IPS-15b (cell line): Measurements from ENCODE around the gene EXOSC2.
A peak's percentile ranks its signal among the peaks of the same experiment; 100 is the strongest.
"Not testable (repeated sequence)": the region's sequence is repeated elsewhere in the genome, so short reads cannot be mapped to it uniquely, and the experiment has no call there.

ENCODE experiments used
- H3K27me3 ChIP-seq: one replicate; pipeline ENCODE4 v1.6.1; 2013; ENCODE audit warnings: low read length; ENCODE audit not compliant: control insufficient read depth, insufficient read depth
- H3K36me3 ChIP-seq: one replicate; pipeline ENCODE4 v1.6.1; 2013; ENCODE audit warnings: low read length; ENCODE audit not compliant: control insufficient read depth, insufficient read depth
- H3K4me1 ChIP-seq: one replicate; pipeline ENCODE4 v1.6.1; 2013; ENCODE audit warnings: mild to moderate bottlenecking, low read length; ENCODE audit not compliant: control insufficient read depth, insufficient read depth
- H3K4me3 ChIP-seq: one replicate; pipeline ENCODE4 v1.5.1; 2013; ENCODE audit warnings: low read depth, low read length
- H3K9ac ChIP-seq: one replicate; pipeline ENCODE4 v1.6.1; 2013; ENCODE audit warnings: low read depth, mild to moderate bottlenecking, low read length
- H3K9me3 ChIP-seq: one replicate; pipeline ENCODE4 v1.6.1; 2013; ENCODE audit warnings: mild to moderate bottlenecking, low read length; ENCODE audit not compliant: control insufficient read depth, insufficient read depth

The EXOSC2 gene

GRCh38 chr9:130670644-130671043 lies 22.9 kb upstream of the EXOSC2 start:
- Histone ChIP-seq H3K4me3 (no peak overlapping the region), H3K36me3 (no peaks in the 10 kb centered on the region), H3K9ac (no peak overlapping the region), H3K4me1 (no peaks in the 10 kb centered on the region), H3K9me3 (no peaks in the 10 kb centered on the region), H3K27me3 (peaks cover 42% of the 10 kb centered on the region)

GRCh38 chr9:130672466-130672865 lies 21.1 kb upstream of the EXOSC2 start:
- Histone ChIP-seq H3K27me3 (peaks cover 30% of the 10 kb centered on the region), H3K4me1 (no peaks in the 10 kb centered on the region), H3K36me3 (no peaks in the 10 kb centered on the region), H3K9ac (no peak overlapping the region), H3K4me3 (no peak overlapping the region), H3K9me3 (no peaks in the 10 kb centered on the region)

- Histone ChIP-seq H3K9ac (no peak overlapping the region), H3K9me3 (no peaks in the 10 kb centered on the region), H3K27me3 (peaks cover 30% of the 10 kb centered on the region), H3K4me3 (no peak overlapping the region), H3K36me3 (no peaks in the 10 kb centered on the region), H3K4me1 (no peaks in the 10 kb centered on the region)
Measured at GRCh38 chr9:130672933-130673615, 20.5 kb upstream of the EXOSC2 start.

- Histone ChIP-seq H3K9me3 (no peaks in the 10 kb centered on the region), H3K9ac (no peak overlapping the region), H3K36me3 (no peaks in the 10 kb centered on the region), H3K4me1 (no peaks in the 10 kb centered on the region), H3K4me3 (no peak overlapping the region), H3K27me3 (peaks cover 39% of the 10 kb centered on the region)
Measured at GRCh38 chr9:130675396-130675795, 18.2 kb upstream of the EXOSC2 start.

GRCh38 chr9:130677252-130677651 lies 16.3 kb upstream of the EXOSC2 start:
- no peaks in the 10 kb centered on the region for H3K4me1 ChIP-seq
- no peaks in the 10 kb centered on the region for H3K9me3 ChIP-seq
- no peaks in the 10 kb centered on the region for H3K36me3 ChIP-seq
- no peak overlapping the region for H3K4me3 ChIP-seq
- H3K9ac ChIP-seq = no peak overlapping the region
- H3K27me3 ChIP-seq = peaks cover 47% of the 10 kb centered on the region

- Histone ChIP-seq H3K27me3 (peaks cover 45% of the 10 kb centered on the region), H3K4me3 (peak overlapping the region; percentile 51), H3K9me3 (no peaks in the 10 kb centered on the region), H3K36me3 (no peaks in the 10 kb centered on the region), H3K4me1 (no peaks in the 10 kb centered on the region), H3K9ac (no peak overlapping the region)
Measured at GRCh38 chr9:130680836-130681768, 12.5 kb upstream of the EXOSC2 start.

- Histone ChIP-seq H3K36me3 (no peaks in the 10 kb centered on the region), H3K4me1 (no peaks in the 10 kb centered on the region), H3K27me3 (peaks cover 45% of the 10 kb centered on the region), H3K9me3 (no peaks in the 10 kb centered on the region), H3K9ac (no peak overlapping the region), H3K4me3 (peak overlapping the region; percentile 51)
Measured at GRCh38 chr9:130681769-130682420, 11.7 kb upstream of the EXOSC2 start.

- Histone ChIP-seq H3K4me1 (no peaks in the 10 kb centered on the region), H3K9ac (no peak overlapping the region), H3K27me3 (peaks cover 41% of the 10 kb centered on the region), H3K4me3 (peak overlapping the region; percentile 51), H3K9me3 (no peaks in the 10 kb centered on the region), H3K36me3 (no peaks in the 10 kb centered on the region)
Measured at GRCh38 chr9:130682421-130683121, 11.0 kb upstream of the EXOSC2 start.

GRCh38 chr9:130685104-130685503 lies 8.5 kb upstream of the EXOSC2 start:
- Histone ChIP-seq H3K4me3 (no peak overlapping the region), H3K9ac (no peak overlapping the region), H3K4me1 (no peaks in the 10 kb centered on the region), H3K36me3 (no peaks in the 10 kb centered on the region), H3K27me3 (peaks cover 16% of the 10 kb centered on the region), H3K9me3 (no peaks in the 10 kb centered on the region)

- not testable (repeated sequence) for H3K4me3 ChIP-seq, H3K36me3 ChIP-seq, H3K9ac ChIP-seq, H3K27me3 ChIP-seq, H3K9me3 ChIP-seq, H3K4me1 ChIP-seq
Measured at GRCh38 chr9:130685945-130686344, 7.6 kb upstream of the EXOSC2 start.

GRCh38 chr9:130687615-130688014 lies 6.0 kb upstream of the EXOSC2 start:
- Histone ChIP-seq H3K9ac (no peak overlapping the region), H3K4me1 (no peaks in the 10 kb centered on the region), H3K27me3 (no peaks in the 10 kb centered on the region), H3K4me3 (no peak overlapping the region), H3K9me3 (no peaks in the 10 kb centered on the region), H3K36me3 (no peaks in the 10 kb centered on the region)
